Measurements from ENCODE around the gene ARL5B.

The ARL5B gene

GRCh38 chr10:18680754-18681153 lies 21.5 kb downstream of the ARL5B start:
- POLR2A ChIA-PET: interaction anchor here (0.9 kb wide), 1 partner anchor 21 kb away, joined by 3 read pairs; the partner anchor contains the start of gene ARL5B
- H3K27ac ChIP-seq (ENCODE audit: extremely low read depth, low read depth, low read length): no peak overlapping the region
- no peak for TF ChIP-seq ZNF544 (tag by site-specific recombination; IDR thresholded peaks at IDR 0.05)
- no peak for TF ChIP-seq ZNF394 (tag by site-specific recombination; IDR thresholded peaks at IDR 0.05; ENCODE audit: borderline replicate concordance)
- TF ChIP-seq KLF17 (tag by site-specific recombination; IDR thresholded peaks at IDR 0.05): no peak
- peak; percentile 64 for TF ChIP-seq ZBTB20 (tag by site-specific recombination; IDR thresholded peaks at IDR 0.05)
- TF ChIP-seq GLIS2 (tag by site-specific recombination; IDR thresholded peaks at IDR 0.05): no peak
- no peak for TF ChIP-seq AEBP2 (tag by site-specific recombination; IDR thresholded peaks at IDR 0.05; ENCODE audit: borderline replicate concordance)
- no peak for TF ChIP-seq ZBTB44 (tag by site-specific recombination; IDR thresholded peaks at IDR 0.05)
- TF ChIP-seq ZBTB1 (tag by site-specific recombination; IDR thresholded peaks at IDR 0.05): no peak
- peaks cover 6 to 18% of the 10 kb centered on the region in 2 experiments for H3K36me3 ChIP-seq (ENCODE audit: control insufficient read depth in 2 of 2, insufficient read depth in 1 of 2, low read length in 2 of 2)
- H3K4me3 ChIP-seq (ENCODE audit: low read depth, low read length): no peak overlapping the region
- H3K4me1 ChIP-seq (ENCODE audit: control insufficient read depth, insufficient read depth, low read length): no peaks in the 10 kb centered on the region
- no peaks in the 10 kb centered on the region for H3K9me3 ChIP-seq (ENCODE audit: control insufficient read depth, insufficient read depth, low read depth, low read length)
- CTCF ChIA-PET: no interaction called here

GRCh38 chr10:18681366-18681765 lies 22.1 kb downstream of the ARL5B start:
- CTCF ChIA-PET: no interaction called here
- Histone ChIP-seq H3K36me3 (ENCODE audit: control insufficient read depth in 2 of 2, insufficient read depth in 1 of 2, low read length in 2 of 2) (peaks cover 4 to 14% of the 10 kb centered on the region in 2 experiments), H3K4me1 (ENCODE audit: control insufficient read depth, insufficient read depth, low read length) (no peaks in the 10 kb centered on the region), H3K27ac (ENCODE audit: extremely low read depth, low read depth, low read length) (no peak overlapping the region), H3K4me3 (ENCODE audit: low read depth, low read length) (no peak overlapping the region), H3K9me3 (ENCODE audit: control insufficient read depth, insufficient read depth, low read depth, low read length) (no peaks in the 10 kb centered on the region)
- TF ChIP-seq ZNF580 (tag by site-specific recombination; IDR thresholded peaks at IDR 0.05) (no peak), SCRT2 (tag by site-specific recombination; IDR thresholded peaks at IDR 0.05) (peak; percentile 52; the same call in 1 of the 2 replicates)
- POLR2A ChIA-PET: interaction anchor here (0.9 kb wide), 1 partner anchor 22 kb away, joined by 3 read pairs; the partner anchor contains the start of gene ARL5B

GRCh38 chr10:18681971-18682411 lies 22.8 kb downstream of the ARL5B start:
- TF ChIP-seq ZNF645 (tag by site-specific recombination; IDR thresholded peaks at IDR 0.05): no peak
- peak; percentile 72 for TF ChIP-seq PRDM10 (tag by site-specific recombination; IDR thresholded peaks at IDR 0.05)
- H3K4me1 ChIP-seq (ENCODE audit: control insufficient read depth, insufficient read depth, low read length): no peaks in the 10 kb centered on the region
- no peaks in the 10 kb centered on the region for H3K9me3 ChIP-seq (ENCODE audit: control insufficient read depth, insufficient read depth, low read depth, low read length)
- H3K36me3 ChIP-seq (ENCODE audit: control insufficient read depth in 2 of 2, insufficient read depth in 1 of 2, low read length in 2 of 2): peaks cover 4 to 9% of the 10 kb centered on the region in 2 experiments
- no peak overlapping the region for H3K4me3 ChIP-seq (ENCODE audit: low read depth, low read length)
- CTCF ChIA-PET: interaction anchor here (0.7 kb wide), 1 partner anchor 223 kb away, joined by 3 read pairs; no protein-coding TSS in a partner anchor
- H3K27ac ChIP-seq (ENCODE audit: extremely low read depth, low read depth, low read length): no peak overlapping the region
- POLR2A ChIA-PET: no interaction called here

Data from HEK293 (cell line).